H9 (cell line): ENCODE results near the gene SEL1L2. TPM values are rescaled to one million over a fixed set of nuclear protein-coding genes. Genes with fewer than 3 reads are reported as not detected.

Experiments
- DNase-seq: peaks from one replicate; pipeline ENCODE4 v3.0.0-alpha.2; 2017
- H2AFZ ChIP-seq: one replicate; pipeline ENCODE4 v1.6.1; 2013; ENCODE audit warnings: mild to moderate bottlenecking, low read length, control low read depth, moderate library complexity
- H2AK5ac ChIP-seq: 2 replicates; pipeline ENCODE4 v1.6.1; 2013; ENCODE audit warnings: low read length, control low read depth, mixed read lengths; ENCODE audit not compliant: insufficient read length
- H2BK120ac ChIP-seq: one replicate; pipeline ENCODE4 v1.6.1; 2013; ENCODE audit warnings: low read depth, mild to moderate bottlenecking, low read length, control low read depth, inconsistent platforms; ENCODE audit not compliant: poor library complexity, severe bottlenecking
- H2BK12ac ChIP-seq: 2 replicates; pipeline ENCODE4 v1.6.1; 2013; ENCODE audit warnings: low read length, control low read depth, mixed read lengths, low read depth; ENCODE audit not compliant: insufficient read length
- H2BK15ac ChIP-seq: 2 replicates; pipeline ENCODE4 v1.6.1; 2013; ENCODE audit warnings: low read depth, low read length, control low read depth
- H2BK20ac ChIP-seq: one replicate; pipeline ENCODE4 v1.6.1; 2013; ENCODE audit warnings: low read depth, mild to moderate bottlenecking, low read length, control low read depth, inconsistent platforms; ENCODE audit not compliant: poor library complexity, severe bottlenecking
- H2BK5ac ChIP-seq: 2 replicates; pipeline ENCODE4 v1.6.1; 2013; ENCODE audit warnings: low read length, control low read depth, mixed read lengths; ENCODE audit not compliant: insufficient read length
- H3K14ac ChIP-seq: 2 replicates; pipeline ENCODE4 v1.6.1; 2013; ENCODE audit warnings: low read length, control low read depth; ENCODE audit not compliant: insufficient read depth
- H3K18ac ChIP-seq: 2 replicates; pipeline ENCODE4 v1.6.1; 2013; ENCODE audit warnings: low read depth, mild to moderate bottlenecking, mixed read lengths, low read length, control low read depth; ENCODE audit not compliant: insufficient read length
- H3K23ac ChIP-seq: 2 replicates; pipeline ENCODE4 v1.6.1; 2013; ENCODE audit warnings: low read length, control low read depth, mixed read lengths, low read depth; ENCODE audit not compliant: insufficient read length
- H3K23me2 ChIP-seq: 2 replicates; pipeline ENCODE4 v1.6.1; 2013; ENCODE audit warnings: low read depth, mild to moderate bottlenecking, mixed read lengths, low read length, control low read depth; ENCODE audit not compliant: insufficient read length, poor library complexity, severe bottlenecking
- H3K27ac ChIP-seq: 2 replicates; pipeline ENCODE4 v1.5.1; 2013; ENCODE audit warnings: low read length, control low read depth, mixed read lengths, low read depth; ENCODE audit not compliant: insufficient read length
- H3K27me3 ChIP-seq: 2 replicates; pipeline ENCODE4 v1.6.1; 2013; ENCODE audit warnings: low read length, control low read depth, inconsistent platforms; ENCODE audit not compliant: insufficient read depth
- H3K4ac ChIP-seq: 2 replicates; pipeline ENCODE4 v1.6.1; 2013; ENCODE audit warnings: low read depth, mild to moderate bottlenecking, control low read depth, inconsistent platforms, low read length, moderate library complexity
- H3K4me1 ChIP-seq: 2 replicates; pipeline ENCODE4 v1.6.1; 2013; ENCODE audit warnings: low read length, control low read depth, inconsistent platforms; ENCODE audit not compliant: insufficient read depth
- H3K4me2 ChIP-seq: 2 replicates; pipeline ENCODE4 v1.6.1; 2013; ENCODE audit warnings: low read length, control low read depth, mixed read lengths; ENCODE audit not compliant: insufficient read length, insufficient read depth
- H3K56ac ChIP-seq: 2 replicates; pipeline ENCODE4 v1.6.1; 2013; ENCODE audit warnings: low read depth, mild to moderate bottlenecking, mixed read lengths, low read length, control low read depth; ENCODE audit not compliant: insufficient read length
- H3K79me1 ChIP-seq: 2 replicates; pipeline ENCODE4 v1.6.1; 2013; ENCODE audit warnings: low read depth, mild to moderate bottlenecking, moderate library complexity, low read length, control low read depth, inconsistent platforms; ENCODE audit not compliant: insufficient read depth, poor library complexity, severe bottlenecking
- H3K79me2 ChIP-seq: 2 replicates; pipeline ENCODE4 v1.6.1; 2013; ENCODE audit warnings: low read length, control low read depth, inconsistent platforms; ENCODE audit not compliant: insufficient read depth
- H3K9ac ChIP-seq: 2 replicates; pipeline ENCODE4 v1.6.1; 2013; ENCODE audit warnings: low read length, control low read depth, mixed read lengths; ENCODE audit not compliant: insufficient read length; ENCODE audit errors: extremely low read depth
- H3K9me3 ChIP-seq: one replicate; pipeline ENCODE4 v1.6.1; 2013; ENCODE audit warnings: low read depth, low read length, inconsistent platforms; ENCODE audit not compliant: control insufficient read depth
- H3T11ph ChIP-seq: one replicate; pipeline ENCODE4 v1.6.1; 2013; ENCODE audit warnings: mild to moderate bottlenecking, low read length, control low read depth, inconsistent platforms
- H4K20me1 ChIP-seq: one replicate; pipeline ENCODE4 v1.6.1; 2013; ENCODE audit not compliant: control insufficient read depth, insufficient read length, insufficient read depth
- H4K5ac ChIP-seq: 2 replicates; pipeline ENCODE4 v1.6.1; 2013; ENCODE audit warnings: low read depth, mild to moderate bottlenecking, mixed read lengths, low read length, control low read depth; ENCODE audit not compliant: insufficient read length
- H4K8ac ChIP-seq: replicated peaks from 2 replicates; pipeline ENCODE4 v1.6.1; 2013; ENCODE audit warnings: low read length, control low read depth, mixed read lengths, low read depth; ENCODE audit not compliant: insufficient read length
- H4K91ac ChIP-seq: 2 replicates; pipeline ENCODE4 v1.6.1; 2013; ENCODE audit warnings: low read depth, mild to moderate bottlenecking, moderate library complexity, mixed read lengths, low read length, control low read depth; ENCODE audit not compliant: insufficient read length
- H3K27ac Mint-ChIP-seq, 3 experiments: 2 replicates in 2 of 3; 3 replicates in 1 of 3; pipeline ENCODE4 v1.8.0; 2020 to 2021; ENCODE audit warnings: mixed read lengths in 3 of 3, mild to moderate bottlenecking in 1 of 3, moderate library complexity in 1 of 3
- H3K27me3 Mint-ChIP-seq: 2 replicates; pipeline ENCODE4 v1.8.0; 2021; ENCODE audit warnings: low read depth, mild to moderate bottlenecking, moderate library complexity, mixed read lengths
- H3K36me3 Mint-ChIP-seq, 3 experiments: 2 replicates in 2 of 3; 3 replicates in 1 of 3; pipeline ENCODE4 v1.8.0; 2020 to 2021; ENCODE audit warnings: low read depth in 3 of 3, mixed read lengths in 3 of 3; ENCODE audit not compliant: insufficient read depth in 1 of 3
- H3K4me1 Mint-ChIP-seq, 2 experiments: 2 replicates each; pipeline ENCODE4 v1.8.0; 2020; ENCODE audit warnings: mixed read lengths in 2 of 2
- H3K4me3 Mint-ChIP-seq, 2 experiments: 2 replicates in 1 of 2; 3 replicates in 1 of 2; pipeline ENCODE4 v1.8.0; 2020 to 2021; ENCODE audit warnings: mild to moderate bottlenecking in 2 of 2, mixed read lengths in 2 of 2, moderate library complexity in 1 of 2
- H3K9me3 Mint-ChIP-seq, 2 experiments: 2 replicates in 1 of 2; 3 replicates in 1 of 2; pipeline ENCODE4 v1.8.0; 2020; ENCODE audit warnings: mild to moderate bottlenecking in 2 of 2, mixed read lengths in 2 of 2, moderate library complexity in 1 of 2
- CTCF ChIP-seq: fragments of 200-600 bp; sonication (generic); conservative IDR thresholded peaks from 3 replicates; pipeline ENCODE4 v1.8.0; 2021; ENCODE audit warnings: antibody characterized with exemption, mild to moderate bottlenecking
- WGBS: extraction: QIAGEN DNeasy Blood & Tissue Kit; methylation state at CpG from one replicate; pipeline ENCODE4 v1.1.7; 2013; ENCODE audit warnings: missing lambda C conversion rate, low lambda C conversion rate, mixed read lengths; ENCODE audit not compliant: insufficient read length; ENCODE audit errors: extremely low coverage; 5-methylcytosine and 5-hydroxymethylcytosine counted together
- total RNA-seq: library from RNA; stranded (reverse); gene quantifications from 2 replicates; pipeline ENCODE4 v1.2.1, GENCODE V29; 2021

Gene SEL1L2
- total RNA-seq, 1 experiment from 2014 or later: not detected

GRCh38 chr20:13841206-13841605 lies 149.2 kb downstream of the SEL1L2 start:
- H3K36me3 Mint-ChIP-seq: no peaks in the 10 kb centered on the region

More at GRCh38 chr20:13841206-13841605, 149.2 kb downstream of the SEL1L2 start:
- Histone ChIP-seq H3K4ac (no peak overlapping the region), H2AFZ (no peak overlapping the region), H3K27ac (no peak overlapping the region), H4K5ac (no peak overlapping the region), H3K18ac (no peak overlapping the region), H3K14ac (no peak overlapping the region), H3K4me2 (no peak overlapping the region), H3K9ac (no peak overlapping the region), H3K9me3 (no peaks in the 10 kb centered on the region), H3K23ac (no peak overlapping the region), H3K4me1 (no peaks in the 10 kb centered on the region), H3T11ph (no peak overlapping the region), H3K27me3 (no peaks in the 10 kb centered on the region), H2BK12ac (no peak overlapping the region), H4K8ac (no peak overlapping the region), H2BK20ac (no peak overlapping the region), H2BK5ac (no peak overlapping the region), H2AK5ac (no peak overlapping the region), H3K79me1 (no peaks in the 10 kb centered on the region), H3K23me2 (no peaks in the 10 kb centered on the region), H3K79me2 (no peaks in the 10 kb centered on the region), H4K91ac (no peak overlapping the region), H3K56ac (no peak overlapping the region), H4K20me1 (no peaks in the 10 kb centered on the region), H2BK120ac (no peak overlapping the region), H2BK15ac (no peak overlapping the region)
- WGBS: no CpG with 5 or more reads among the region's 3 CpGs
- no peaks in the 10 kb centered on the region for H3K9me3 Mint-ChIP-seq
- H3K4me3 Mint-ChIP-seq: no peak overlapping the region
- TF ChIP-seq CTCF: no peak
- DNase-seq: no peak
- H3K4me1 Mint-ChIP-seq: 0 out of 4 replicates have a peak, but pooled peaks cover 2 to 4% of the 10 kb centered on the region in 2 experiments
- no peaks in the 10 kb centered on the region; the same call in none of the 2 replicates for H3K27me3 Mint-ChIP-seq
- H3K27ac Mint-ChIP-seq: no peak overlapping the region
